ENCODE results near the gene DISP3. TPM values are rescaled to one million over a fixed set of nuclear protein-coding genes. Genes with fewer than 3 reads are reported as not detected.

DISP3 gene
- total RNA-seq, 2 experiments from 2014 or later = 0.63 to 0.65 TPM

DNA sequence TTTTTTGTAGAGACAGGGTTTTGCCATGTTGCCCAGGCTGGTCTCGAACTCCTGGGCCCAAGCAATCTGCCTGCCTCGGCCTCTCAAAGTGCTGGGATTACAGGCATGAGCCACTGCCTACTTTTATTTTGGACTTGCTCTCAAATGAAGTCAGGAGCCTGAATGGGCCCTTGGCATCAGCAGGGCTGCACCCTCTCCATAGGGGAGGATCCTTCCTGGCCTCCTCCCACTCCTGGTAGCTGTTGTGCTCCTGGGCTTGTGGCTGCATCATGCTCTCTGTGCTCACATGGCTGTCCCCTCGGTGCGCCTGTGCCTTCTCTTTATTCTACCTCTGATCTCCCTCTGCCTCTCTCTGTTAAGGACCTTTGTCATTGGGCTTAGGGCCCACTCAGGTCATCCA, 46.4 kb upstream of the DISP3 start:
- Mint-ChIP-seq H3K4me3 (no peak overlapping the region), H3K4me1 (ENCODE audit: low read depth) (peaks cover 7% of the 10 kb centered on the region), H3K9me3 (no peaks in the 10 kb centered on the region), H3K36me3 (ENCODE audit: low read depth) (no peaks in the 10 kb centered on the region), H3K27me3 (no peaks in the 10 kb centered on the region), H3K27ac (no peak overlapping the region)
- TF ChIP-seq, protein P1, sequence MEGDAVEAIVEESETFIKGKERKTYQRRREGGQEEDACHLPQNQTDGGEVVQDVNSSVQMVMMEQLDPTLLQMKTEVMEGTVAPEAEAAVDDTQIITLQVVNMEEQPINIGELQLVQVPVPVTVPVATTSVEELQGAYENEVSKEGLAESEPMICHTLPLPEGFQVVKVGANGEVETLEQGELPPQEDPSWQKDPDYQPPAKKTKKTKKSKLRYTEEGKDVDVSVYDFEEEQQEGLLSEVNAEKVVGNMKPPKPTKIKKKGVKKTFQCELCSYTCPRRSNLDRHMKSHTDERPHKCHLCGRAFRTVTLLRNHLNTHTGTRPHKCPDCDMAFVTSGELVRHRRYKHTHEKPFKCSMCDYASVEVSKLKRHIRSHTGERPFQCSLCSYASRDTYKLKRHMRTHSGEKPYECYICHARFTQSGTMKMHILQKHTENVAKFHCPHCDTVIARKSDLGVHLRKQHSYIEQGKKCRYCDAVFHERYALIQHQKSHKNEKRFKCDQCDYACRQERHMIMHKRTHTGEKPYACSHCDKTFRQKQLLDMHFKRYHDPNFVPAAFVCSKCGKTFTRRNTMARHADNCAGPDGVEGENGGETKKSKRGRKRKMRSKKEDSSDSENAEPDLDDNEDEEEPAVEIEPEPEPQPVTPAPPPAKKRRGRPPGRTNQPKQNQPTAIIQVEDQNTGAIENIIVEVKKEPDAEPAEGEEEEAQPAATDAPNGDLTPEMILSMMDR (IDR thresholded peaks at IDR 0.05) = no peak
- intact Hi-C loops (cut with micrococcal nuclease) = no loop called here
- ATAC-seq (no peak), DNase-seq (no peak)
- POLR2A ChIA-PET = no interaction called here
- CTCF ChIA-PET = no interaction called here

GRCh38 chr1:11434501-11434900, 44.5 kb upstream of the DISP3 start:
- H3K27me3 Mint-ChIP-seq = peaks cover 2% of the 10 kb centered on the region
- ChIA-PET POLR2A (no interaction called here), CTCF (no interaction called here)
- no peak overlapping the region for H3K27ac Mint-ChIP-seq
- H3K4me3 Mint-ChIP-seq = no peak overlapping the region
- ATAC-seq (no peak), DNase-seq (no peak)
- H3K4me1 Mint-ChIP-seq (ENCODE audit: low read depth) = peaks cover 9% of the 10 kb centered on the region
- intact Hi-C loops (cut with micrococcal nuclease) = no loop called here
- TF ChIP-seq, protein P1 (IDR thresholded peaks at IDR 0.05) = no peak
- no peaks in the 10 kb centered on the region for H3K9me3 Mint-ChIP-seq
- no peaks in the 10 kb centered on the region for H3K36me3 Mint-ChIP-seq (ENCODE audit: low read depth)

- H3K36me3 Mint-ChIP-seq (ENCODE audit: low read depth) = no peaks in the 10 kb centered on the region
- H3K4me3 Mint-ChIP-seq = no peak overlapping the region
- CTCF ChIA-PET = interaction anchor here (0.8 kb wide), 1 partner anchor 216 kb away, joined by 3 read pairs; no protein-coding TSS in a partner anchor
- H3K4me1 Mint-ChIP-seq (ENCODE audit: low read depth) = peaks cover 9% of the 10 kb centered on the region
- ATAC-seq (no peak), DNase-seq (no peak)
- TF ChIP-seq, protein P1 (IDR thresholded peaks at IDR 0.05) = no peak
- POLR2A ChIA-PET = no interaction called here
- intact Hi-C loops (cut with micrococcal nuclease) = no loop called here
- H3K27ac Mint-ChIP-seq = no peak overlapping the region
- H3K27me3 Mint-ChIP-seq = peaks cover 2% of the 10 kb centered on the region
- no peaks in the 10 kb centered on the region for H3K9me3 Mint-ChIP-seq
Observed at GRCh38 chr1:11434926-11435325, 44.0 kb upstream of the DISP3 start.

DNA sequence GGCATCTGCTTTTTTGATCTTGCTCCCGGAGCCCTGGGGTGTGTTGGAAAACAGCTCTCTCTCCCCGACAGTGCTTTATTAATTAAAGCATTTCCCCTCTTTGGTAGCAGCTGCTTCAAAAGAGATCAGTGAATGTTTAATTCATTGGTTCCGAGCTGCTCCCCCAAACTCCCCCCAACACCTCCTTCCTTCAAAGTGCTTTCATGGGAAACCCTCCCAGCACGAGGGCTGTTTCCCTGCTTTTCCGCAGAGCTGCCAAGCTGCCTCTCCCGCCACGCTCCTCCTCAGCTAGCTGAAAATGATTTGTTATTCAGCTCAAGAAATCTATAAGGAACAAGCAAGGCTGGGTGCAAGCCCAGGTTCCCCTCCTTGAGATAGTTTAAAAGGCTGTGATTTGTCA, 40.0 kb upstream of the DISP3 start:
- CTCF ChIA-PET = no interaction called here
- Mint-ChIP-seq H3K4me1 (ENCODE audit: low read depth) (peaks cover 9% of the 10 kb centered on the region), H3K27me3 (peaks cover 2% of the 10 kb centered on the region), H3K4me3 (no peak overlapping the region), H3K27ac (no peak overlapping the region), H3K9me3 (no peaks in the 10 kb centered on the region), H3K36me3 (ENCODE audit: low read depth) (no peaks in the 10 kb centered on the region)
- TF ChIP-seq, protein P1 (IDR thresholded peaks at IDR 0.05) = no peak
- no peak for DNase-seq
- intact Hi-C loops (cut with micrococcal nuclease) = no loop called here
- no peak for ATAC-seq
- POLR2A ChIA-PET = interaction anchor here (0.7 kb wide), 1 partner anchor 87 kb away, joined by 3 read pairs; no protein-coding TSS in a partner anchor

GRCh38 chr1:11441211-11441952, 37.6 kb upstream of the DISP3 start:
- H3K27ac Mint-ChIP-seq = no peak overlapping the region
- ATAC-seq = no peak
- DNase-seq = no peak
- no peaks in the 10 kb centered on the region for H3K36me3 Mint-ChIP-seq (ENCODE audit: low read depth)
- peaks cover 2% of the 10 kb centered on the region for H3K27me3 Mint-ChIP-seq
- no peaks in the 10 kb centered on the region for H3K9me3 Mint-ChIP-seq
- intact Hi-C loops (cut with micrococcal nuclease) = no loop called here
- POLR2A ChIA-PET = no interaction called here
- CTCF ChIA-PET = no interaction called here
- peaks cover 2% of the 10 kb centered on the region for H3K4me1 Mint-ChIP-seq (ENCODE audit: low read depth)
- TF ChIP-seq, protein P1 (IDR thresholded peaks at IDR 0.05) = no peak
- no peak overlapping the region for H3K4me3 Mint-ChIP-seq
